B cell (primary cell): ENCODE results near the gene SEPTIN1. TPM values are rescaled to one million over a fixed set of nuclear protein-coding genes. Genes with fewer than 3 reads are reported as not detected.
A peak's percentile ranks its signal among the peaks of the same experiment; 100 is the strongest.

Experiments used
- ATAC-seq: fragments of 200-7000 bp; cut with Tn5 transposase; one replicate; pipeline ENCODE4 v1.10.0; 2021; ENCODE audit warnings: low read depth, mild to moderate bottlenecking, moderate number of reproducible peaks, moderate library complexity
- CTCF ChIA-PET: fragments of 350-600 bp; sonication (Branson Sonifier 250); formaldehyde crosslinking; loops from one replicate; lab custom pipeline; 2021; ENCODE audit warnings: antibody characterized with exemption, inconsistent platforms; lab: Charles Lee
- POLR2A ChIA-PET: fragments of 350-600 bp; sonication (Branson Sonifier 250); formaldehyde crosslinking; loops from one replicate; lab custom pipeline; 2021; ENCODE audit warnings: antibody characterized with exemption; lab: Charles Lee
- DNase-seq: peaks from one replicate; pipeline ENCODE4 v3.0.0; 2013
- H2AFZ ChIP-seq: 2 replicates; pipeline ENCODE4 v1.6.1; 2012; ENCODE audit warnings: mild to moderate bottlenecking, low read depth, low read length; ENCODE audit not compliant: insufficient read depth, poor library complexity, severe bottlenecking
- H3K27ac ChIP-seq, 2 donors: 1 replicate in 1 of 2; 2 replicates in 1 of 2; pipeline ENCODE4 v1.5.1; 2012 to 2013; ENCODE audit warnings: low read length in 2 of 2, mild to moderate bottlenecking in 2 of 2, moderate library complexity in 1 of 2
- H3K27me3 ChIP-seq, 4 experiments: fragments of 200-600 bp in 1 of 4; sonication (generic) in 1 of 4; replicated peaks in 1 of 4; 1 replicate in 2 of 4; 2 replicates in 2 of 4; pipeline versions ENCODE4 v1.6.1 to v1.7.0; 2013 to 2016; ENCODE audit warnings: low read length in 3 of 4, mild to moderate bottlenecking in 2 of 4, mixed read lengths in 1 of 4, moderate library complexity in 1 of 4; ENCODE audit not compliant: insufficient read depth in 4 of 4, control insufficient read depth in 3 of 4; ENCODE audit errors: control extremely low read depth in 1 of 4
- H3K36me3 ChIP-seq, 2 experiments: replicated peaks in 1 of 2; 1 replicate in 1 of 2; 2 replicates in 1 of 2; pipeline versions ENCODE4 v1.6.1 to v1.7.1; 2013; ENCODE audit warnings: low read length in 1 of 2; ENCODE audit not compliant: insufficient read depth in 2 of 2, control insufficient read depth in 1 of 2; ENCODE audit errors: control extremely low read depth in 1 of 2, extremely low read depth in 1 of 2
- H3K4me1 ChIP-seq, 2 donors: fragments of 200-600 bp in 1 of 2; sonication (generic) in 1 of 2; 1 replicate in 1 of 2; 2 replicates in 1 of 2; pipeline versions ENCODE4 v1.5.1 to v1.6.1; 2013 to 2017; ENCODE audit warnings: low read length in 2 of 2; ENCODE audit not compliant: control insufficient read depth in 2 of 2, insufficient read depth in 2 of 2
- H3K4me2 ChIP-seq: replicated peaks from 2 replicates; pipeline ENCODE3; 2012; ENCODE audit warnings: mild to moderate bottlenecking, low read depth, low read length; ENCODE audit not compliant: poor library complexity, severe bottlenecking
- H3K4me3 ChIP-seq, 5 experiments: fragments of 200-600 bp in 1 of 5; sonication (generic) in 1 of 5; 1 replicate in 3 of 5; 2 replicates in 2 of 5; pipeline versions ENCODE4 v1.5.1 to v1.7.0; 2011 to 2016; ENCODE audit warnings: low read length in 4 of 5, mild to moderate bottlenecking in 4 of 5, low read depth in 2 of 5, control low read depth in 1 of 5, moderate library complexity in 1 of 5; ENCODE audit not compliant: insufficient read depth in 1 of 5; ENCODE audit errors: control extremely low read depth in 1 of 5, extremely low read depth in 1 of 5
- H3K79me2 ChIP-seq: fragments of 200-600 bp; sonication (generic); one replicate; pipeline ENCODE4 v1.6.0; 2016; ENCODE audit warnings: low read length; ENCODE audit not compliant: control insufficient read depth, insufficient read depth
- H3K9ac ChIP-seq: fragments of 200-600 bp; sonication (generic); 2 replicates; pipeline ENCODE4 v1.6.1; 2017; ENCODE audit warnings: mild to moderate bottlenecking, low read length, moderate library complexity
- H3K9me3 ChIP-seq, 3 donors: one replicate each; pipeline versions ENCODE4 v1.6.1 to v1.7.1; 2013; ENCODE audit warnings: low read length in 2 of 3; ENCODE audit not compliant: control insufficient read depth in 2 of 3, insufficient read depth in 1 of 3; ENCODE audit errors: control extremely low read depth in 1 of 3
- H4K20me1 ChIP-seq: 2 replicates; pipeline ENCODE4 v1.6.0; 2012; ENCODE audit warnings: mild to moderate bottlenecking, low read length; ENCODE audit not compliant: insufficient read depth, control insufficient read depth, poor library complexity, severe bottlenecking
- H3K27ac Mint-ChIP-seq: one replicate; pipeline ENCODE4 v1.8.0; 2021; ENCODE audit warnings: mixed read lengths
- H3K27me3 Mint-ChIP-seq: one replicate; pipeline ENCODE4 v1.8.0; 2021; ENCODE audit warnings: mixed read lengths
- H3K4me1 Mint-ChIP-seq: one replicate; pipeline ENCODE4 v1.8.0; 2021; ENCODE audit warnings: mixed read lengths
- H3K4me3 Mint-ChIP-seq: one replicate; pipeline ENCODE4 v1.8.0; 2021; ENCODE audit warnings: mixed read lengths
- H3K9me3 Mint-ChIP-seq: one replicate; pipeline ENCODE4 v1.8.0; 2022; ENCODE audit warnings: mixed read lengths; ENCODE audit not compliant: insufficient read depth
- EZH2 ChIP-seq: IDR thresholded peaks from 2 replicates; pipeline ENCODE4 v1.6.1; 2012; ENCODE audit warnings: borderline replicate concordance, low read depth, mild to moderate bottlenecking, moderate library complexity, low read length; ENCODE audit not compliant: insufficient read depth, poor library complexity, severe bottlenecking
- WGBS: methylation state at CpG from one replicate; pipeline ENCODE4 v1.1.5; 2013; ENCODE audit warnings: missing lambda C conversion rate; ENCODE audit not compliant: insufficient coverage; 5-methylcytosine and 5-hydroxymethylcytosine counted together
- intact Hi-C: fragments of 100-400 bp; cut with micrococcal nuclease; formaldehyde crosslinking; loops from one replicate; pipeline ENCODE4 v1.10.0; 2022
- polyA plus RNA-seq: library from polyadenylated mRNA; depleted of rRNA; stranded (reverse); fragments of >200 nt; gene quantifications from 2 replicates; pipeline ENCODE4 v1.2.3, GENCODE V29; 2012
- total RNA-seq, 2 donors: library from RNA; stranded (reverse); fragments of 120-200 nt in 1 of 2; gene quantifications; 1 replicate in 1 of 2; 2 replicates in 1 of 2; pipeline versions ENCODE4 v1.2.3 to v1.2.4, GENCODE V29; 2013 to 2022
- TF ChIP-seq, protein P1 (sequence below): fragments of 200-600 bp; IDR thresholded peaks from one replicate; pipeline ENCODE4 v1.8.0; 2022; ENCODE audit warnings: antibody characterized with exemption, mild to moderate bottlenecking

Gene SEPTIN1
- total and polyA plus RNA-seq, 2 donors (not counting 1 experiment from before 2014, with no cell fraction given): 154 to 302 TPM

DNA sequence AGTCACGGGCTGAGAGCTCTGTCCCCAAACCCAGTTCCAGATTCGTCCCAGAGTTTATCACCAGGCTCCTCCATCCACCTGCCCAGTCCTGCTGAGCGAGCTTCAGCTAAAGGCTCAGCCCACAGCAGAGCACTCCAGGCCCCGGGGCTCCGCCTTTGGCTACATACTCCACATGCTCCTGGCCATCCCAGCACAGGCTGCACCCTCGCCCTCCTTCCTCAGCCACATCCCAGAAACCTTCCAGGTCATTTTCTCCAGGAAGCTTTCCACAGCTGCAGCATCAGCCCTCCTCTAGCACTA lies 22.5 kb downstream of the SEPTIN1 start:
- TF ChIP-seq EZH2: no peak
- TF ChIP-seq, protein P1, sequence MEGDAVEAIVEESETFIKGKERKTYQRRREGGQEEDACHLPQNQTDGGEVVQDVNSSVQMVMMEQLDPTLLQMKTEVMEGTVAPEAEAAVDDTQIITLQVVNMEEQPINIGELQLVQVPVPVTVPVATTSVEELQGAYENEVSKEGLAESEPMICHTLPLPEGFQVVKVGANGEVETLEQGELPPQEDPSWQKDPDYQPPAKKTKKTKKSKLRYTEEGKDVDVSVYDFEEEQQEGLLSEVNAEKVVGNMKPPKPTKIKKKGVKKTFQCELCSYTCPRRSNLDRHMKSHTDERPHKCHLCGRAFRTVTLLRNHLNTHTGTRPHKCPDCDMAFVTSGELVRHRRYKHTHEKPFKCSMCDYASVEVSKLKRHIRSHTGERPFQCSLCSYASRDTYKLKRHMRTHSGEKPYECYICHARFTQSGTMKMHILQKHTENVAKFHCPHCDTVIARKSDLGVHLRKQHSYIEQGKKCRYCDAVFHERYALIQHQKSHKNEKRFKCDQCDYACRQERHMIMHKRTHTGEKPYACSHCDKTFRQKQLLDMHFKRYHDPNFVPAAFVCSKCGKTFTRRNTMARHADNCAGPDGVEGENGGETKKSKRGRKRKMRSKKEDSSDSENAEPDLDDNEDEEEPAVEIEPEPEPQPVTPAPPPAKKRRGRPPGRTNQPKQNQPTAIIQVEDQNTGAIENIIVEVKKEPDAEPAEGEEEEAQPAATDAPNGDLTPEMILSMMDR: no peak
- CTCF ChIA-PET: interaction anchor here (0.6 kb wide), 1 partner anchor 527 kb away, joined by 6 read pairs; no protein-coding TSS in a partner anchor

DNA sequence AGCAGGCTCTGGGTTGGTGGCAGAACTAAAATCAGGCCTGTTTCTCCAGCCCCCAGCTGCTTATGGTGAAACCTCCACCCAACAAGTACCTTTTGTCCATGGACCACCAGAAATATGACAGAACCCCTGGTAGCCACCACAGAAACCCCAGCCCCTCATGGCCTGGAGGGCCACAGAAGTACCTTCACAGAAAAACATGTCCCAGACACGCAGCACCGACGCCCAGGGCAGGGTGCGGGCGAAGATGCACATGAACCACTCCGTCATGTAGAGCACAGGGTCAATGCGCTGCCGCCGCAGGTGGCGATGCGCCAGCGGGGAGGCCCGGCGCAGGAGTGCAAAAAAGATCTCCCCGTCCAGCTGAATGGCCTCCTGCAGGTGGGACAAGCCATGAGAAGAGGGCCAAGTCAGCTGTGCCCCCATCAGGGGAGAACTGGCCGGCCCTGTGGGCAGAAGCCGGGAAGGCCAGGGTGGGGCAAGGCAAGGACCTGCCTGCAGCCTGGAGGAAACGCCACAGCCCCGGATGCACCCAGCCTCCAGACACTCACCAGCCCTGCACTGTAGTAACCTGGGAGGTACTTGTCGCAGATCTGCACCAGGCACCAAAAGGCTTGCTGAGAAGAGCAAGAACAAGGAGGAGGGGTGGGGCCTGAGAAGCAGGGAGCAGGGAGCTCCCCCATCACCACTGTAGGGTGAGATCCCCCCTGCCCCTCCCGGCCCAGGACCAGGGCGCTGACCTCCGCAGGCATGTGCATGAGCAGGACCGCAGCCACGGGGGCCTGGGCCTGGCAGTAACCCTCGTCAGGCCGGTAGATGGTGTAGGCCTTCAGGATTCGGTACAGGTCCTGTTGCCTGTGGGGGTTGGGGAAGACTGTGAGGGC lies 23.1 kb downstream of the SEPTIN1 start:
- Mint-ChIP-seq H3K4me1 (peaks cover 16% of the 10 kb centered on the region), H3K4me3 (no peak overlapping the region), H3K9me3 (no peaks in the 10 kb centered on the region), H3K27me3 (no peaks in the 10 kb centered on the region), H3K27ac (no peak overlapping the region)
- Histone ChIP-seq H3K4me2 (no peak overlapping the region), H3K27ac (no peak overlapping the region), H3K4me1 (peaks cover 12 to 18% of the 10 kb centered on the region in 2 donors), H3K9ac (no peak overlapping the region), H4K20me1 (peaks cover 4% of the 10 kb centered on the region), H3K36me3 (peaks cover 0 to 43% of the 10 kb centered on the region in 2 experiments), H2AFZ (no peak overlapping the region), H3K27me3 (no peaks in the 10 kb centered on the region), H3K9me3 (no peaks in the 10 kb centered on the region), H3K4me3 (no peak overlapping the region), H3K79me2 (peaks cover 42% of the 10 kb centered on the region)
- 97% methylated on average over 26 of the region's 28 CpGs for WGBS
- ChIA-PET CTCF (interaction anchor here (0.6 kb wide), 2 partner anchors 10 to 526 kb away, joined by 4 to 6 read pairs; no protein-coding TSS in a partner anchor), POLR2A (no interaction called here)
- TF ChIP-seq, protein P1: no peak
- no peak for TF ChIP-seq EZH2
- intact Hi-C loops: no loop called here
- peak; percentile 6 for DNase-seq
- ATAC-seq: no peak

More for the DNA sequence above, 22.5 kb downstream of the SEPTIN1 start:
- POLR2A ChIA-PET: no interaction called here
- no peak for ATAC-seq
- Histone ChIP-seq H3K27ac (no peak overlapping the region), H3K36me3 (peaks cover 0 to 48% of the 10 kb centered on the region in 2 experiments), H3K4me2 (no peak overlapping the region), H2AFZ (no peak overlapping the region), H3K4me3 (no peak overlapping the region), H3K27me3 (no peaks in the 10 kb centered on the region), H3K4me1 (peaks cover 8 to 13% of the 10 kb centered on the region in 2 donors), H4K20me1 (peaks cover 5% of the 10 kb centered on the region), H3K79me2 (peaks cover 42% of the 10 kb centered on the region), H3K9ac (no peak overlapping the region), H3K9me3 (no peaks in the 10 kb centered on the region)
- intact Hi-C loops: no loop called here
- WGBS: 100% methylated on average over 5 of the region's 6 CpGs
- Mint-ChIP-seq H3K27ac (no peak overlapping the region), H3K4me3 (no peak overlapping the region), H3K4me1 (peaks cover 12% of the 10 kb centered on the region), H3K9me3 (no peaks in the 10 kb centered on the region), H3K27me3 (no peaks in the 10 kb centered on the region)
- DNase-seq: peak; percentile 3
